ENCODE data around the gene RXRA. TPM values are rescaled to one million over a fixed set of nuclear protein-coding genes. Genes with fewer than 3 reads are reported as not detected.
A peak's percentile ranks its signal among the peaks of the same experiment; 100 is the strongest.

The RXRA gene
- total RNA-seq, 1 donor from 2014 or later: 22.8 TPM

GRCh38 chr9:134391319-134392231 lies 65.3 kb downstream of the RXRA start:
- H3K36me3 Mint-ChIP-seq (ENCODE audit: low read depth): peaks cover 6% of the 10 kb centered on the region
- DNase-seq (ENCODE audit: low spot score): peak; percentile 55
- H3K27me3 Mint-ChIP-seq (ENCODE audit: low read depth): peaks cover 7% of the 10 kb centered on the region
- peaks cover 44% of the 10 kb centered on the region for H3K4me1 Mint-ChIP-seq (ENCODE audit: low read depth)
- intact Hi-C loops (cut with micrococcal nuclease): loop anchor here (2.0 to 10.0 kb wide), 5 partner anchors 15 to 324 kb away; partner anchors contain the start of genes BRD3, RNU6ATAC and RXRA
- H3K27ac Mint-ChIP-seq: peak overlapping the region; percentile 92
- H3K4me3 Mint-ChIP-seq (ENCODE audit: low read depth): peak overlapping the region; percentile 78
- H3K9me3 Mint-ChIP-seq: peaks cover 5% of the 10 kb centered on the region

GRCh38 chr9:134392900-134393299 lies 66.6 kb downstream of the RXRA start:
- Mint-ChIP-seq H3K4me1 (ENCODE audit: low read depth) (peaks cover 54% of the 10 kb centered on the region), H3K27me3 (ENCODE audit: low read depth) (peaks cover 7% of the 10 kb centered on the region), H3K36me3 (ENCODE audit: low read depth) (peaks cover 9% of the 10 kb centered on the region), H3K4me3 (ENCODE audit: low read depth) (peak overlapping the region; percentile 69), H3K9me3 (peaks cover 5% of the 10 kb centered on the region), H3K27ac (no peak overlapping the region)
- intact Hi-C loops (cut with micrococcal nuclease): loop anchor here (5.0 to 10.0 kb wide), 3 partner anchors 49 to 326 kb away; partner anchors contain the start of genes BRD3 and RXRA
- DNase-seq (ENCODE audit: low spot score): no peak

- no peaks in the 10 kb centered on the region for H3K27me3 Mint-ChIP-seq (ENCODE audit: low read depth)
- H3K36me3 Mint-ChIP-seq (ENCODE audit: low read depth): peaks cover 9% of the 10 kb centered on the region
- H3K9me3 Mint-ChIP-seq: peaks cover 5% of the 10 kb centered on the region
- DNase-seq (ENCODE audit: low spot score): no peak
- H3K27ac Mint-ChIP-seq: no peak overlapping the region
- peaks cover 51% of the 10 kb centered on the region for H3K4me1 Mint-ChIP-seq (ENCODE audit: low read depth)
- intact Hi-C loops (cut with micrococcal nuclease): loop anchor here (5.0 to 10.0 kb wide), 3 partner anchors 49 to 326 kb away; partner anchors contain the start of genes BRD3 and RXRA
- peak overlapping the region; percentile 47 for H3K4me3 Mint-ChIP-seq (ENCODE audit: low read depth)
These were observed 67.5 kb downstream of the RXRA start for GRCh38 chr9:134393582-134394280.

GRCh38 chr9:134395002-134395517 lies 68.8 kb downstream of the RXRA start:
- peaks cover 51% of the 10 kb centered on the region for H3K4me1 Mint-ChIP-seq (ENCODE audit: low read depth)
- H3K4me3 Mint-ChIP-seq (ENCODE audit: low read depth): no peak overlapping the region
- no peak overlapping the region for H3K27ac Mint-ChIP-seq

GRCh38 chr9:134395737-134396257 lies 69.5 kb downstream of the RXRA start:
- intact Hi-C loops (cut with micrococcal nuclease): loop anchor here (10.0 kb wide), 1 partner anchor 71 kb away; the partner anchor contains the start of gene RXRA
- Mint-ChIP-seq H3K36me3 (ENCODE audit: low read depth) (peaks cover 18% of the 10 kb centered on the region), H3K27me3 (ENCODE audit: low read depth) (no peaks in the 10 kb centered on the region), H3K4me1 (ENCODE audit: low read depth) (peaks cover 45% of the 10 kb centered on the region), H3K4me3 (ENCODE audit: low read depth) (peak overlapping the region; percentile 70), H3K9me3 (peaks cover 9% of the 10 kb centered on the region), H3K27ac (peak overlapping the region; percentile 72)
- DNase-seq (ENCODE audit: low spot score): no peak

More at GRCh38 chr9:134395002-134395517, 68.8 kb downstream of the RXRA start:
- no peak for DNase-seq (ENCODE audit: low spot score)
- intact Hi-C loops (cut with micrococcal nuclease): loop anchor here (10.0 kb wide), 1 partner anchor 70 kb away; the partner anchor contains the start of gene RXRA
- Mint-ChIP-seq H3K36me3 (ENCODE audit: low read depth) (peaks cover 18% of the 10 kb centered on the region), H3K9me3 (peaks cover 9% of the 10 kb centered on the region), H3K27me3 (ENCODE audit: low read depth) (no peaks in the 10 kb centered on the region)

GRCh38 chr9:134396258-134396742 lies 70.0 kb downstream of the RXRA start:
- DNase-seq (ENCODE audit: low spot score): peak; percentile 33
- H3K27me3 Mint-ChIP-seq (ENCODE audit: low read depth): no peaks in the 10 kb centered on the region
- H3K27ac Mint-ChIP-seq: peak overlapping the region; percentile 72
- H3K36me3 Mint-ChIP-seq (ENCODE audit: low read depth): peaks cover 18% of the 10 kb centered on the region
- H3K4me1 Mint-ChIP-seq (ENCODE audit: low read depth): peaks cover 42% of the 10 kb centered on the region
- intact Hi-C loops (cut with micrococcal nuclease): loop anchor here (10.0 kb wide), 1 partner anchor 71 kb away; the partner anchor contains the start of gene RXRA
- peak overlapping the region; percentile 70 for H3K4me3 Mint-ChIP-seq (ENCODE audit: low read depth)
- peaks cover 9% of the 10 kb centered on the region for H3K9me3 Mint-ChIP-seq

GRCh38 chr9:134396825-134397224 lies 70.6 kb downstream of the RXRA start:
- peaks cover 18% of the 10 kb centered on the region for H3K36me3 Mint-ChIP-seq (ENCODE audit: low read depth)
- H3K27ac Mint-ChIP-seq: peak overlapping the region; percentile 72
- peak overlapping the region; percentile 70 for H3K4me3 Mint-ChIP-seq (ENCODE audit: low read depth)
- peaks cover 9% of the 10 kb centered on the region for H3K9me3 Mint-ChIP-seq
- peaks cover 37% of the 10 kb centered on the region for H3K4me1 Mint-ChIP-seq (ENCODE audit: low read depth)
- intact Hi-C loops (cut with micrococcal nuclease): loop anchor here (10.0 kb wide), 1 partner anchor 72 kb away; the partner anchor contains the start of gene RXRA
- no peak for DNase-seq (ENCODE audit: low spot score)
- H3K27me3 Mint-ChIP-seq (ENCODE audit: low read depth): no peaks in the 10 kb centered on the region

- intact Hi-C loops (cut with micrococcal nuclease): loop anchor here (10.0 kb wide), 1 partner anchor 74 kb away; the partner anchor contains the start of gene RXRA
- Mint-ChIP-seq H3K9me3 (peaks cover 8% of the 10 kb centered on the region), H3K4me3 (ENCODE audit: low read depth) (peak overlapping the region; percentile 17), H3K4me1 (ENCODE audit: low read depth) (peaks cover 32% of the 10 kb centered on the region), H3K27ac (no peak overlapping the region), H3K36me3 (ENCODE audit: low read depth) (peaks cover 21% of the 10 kb centered on the region), H3K27me3 (ENCODE audit: low read depth) (no peaks in the 10 kb centered on the region)
- no peak for DNase-seq (ENCODE audit: low spot score)
These were observed 72.5 kb downstream of the RXRA start for GRCh38 chr9:134398756-134399155.

GRCh38 chr9:134399435-134400056 lies 73.3 kb downstream of the RXRA start:
- intact Hi-C loops (cut with micrococcal nuclease): loop anchor here (10.0 kb wide), 1 partner anchor 75 kb away; the partner anchor contains the start of gene RXRA
- H3K27me3 Mint-ChIP-seq (ENCODE audit: low read depth): peaks cover 1% of the 10 kb centered on the region
- no peak for DNase-seq (ENCODE audit: low spot score)
- no peak overlapping the region for H3K27ac Mint-ChIP-seq
- peaks cover 18% of the 10 kb centered on the region for H3K36me3 Mint-ChIP-seq (ENCODE audit: low read depth)
- H3K9me3 Mint-ChIP-seq: peaks cover 3% of the 10 kb centered on the region
- no peak overlapping the region for H3K4me3 Mint-ChIP-seq (ENCODE audit: low read depth)
- peaks cover 36% of the 10 kb centered on the region for H3K4me1 Mint-ChIP-seq (ENCODE audit: low read depth)

GRCh38 chr9:134400283-134400682 lies 74.0 kb downstream of the RXRA start:
- Mint-ChIP-seq H3K27me3 (ENCODE audit: low read depth) (peaks cover 1% of the 10 kb centered on the region), H3K4me3 (ENCODE audit: low read depth) (no peak overlapping the region), H3K36me3 (ENCODE audit: low read depth) (peaks cover 18% of the 10 kb centered on the region), H3K9me3 (peaks cover 3% of the 10 kb centered on the region), H3K27ac (no peak overlapping the region), H3K4me1 (ENCODE audit: low read depth) (peaks cover 37% of the 10 kb centered on the region)
- no peak for DNase-seq (ENCODE audit: low spot score)
- intact Hi-C loops (cut with micrococcal nuclease): no loop called here

- peaks cover 18% of the 10 kb centered on the region for H3K36me3 Mint-ChIP-seq (ENCODE audit: low read depth)
- H3K9me3 Mint-ChIP-seq: peaks cover 3% of the 10 kb centered on the region
- peaks cover 32% of the 10 kb centered on the region for H3K4me1 Mint-ChIP-seq (ENCODE audit: low read depth)
- no peak overlapping the region for H3K27ac Mint-ChIP-seq
- intact Hi-C loops (cut with micrococcal nuclease): no loop called here
- peaks cover 1% of the 10 kb centered on the region for H3K27me3 Mint-ChIP-seq (ENCODE audit: low read depth)
- no peak overlapping the region for H3K4me3 Mint-ChIP-seq (ENCODE audit: low read depth)
- no peak for DNase-seq (ENCODE audit: low spot score)
These were observed 75.1 kb downstream of the RXRA start for GRCh38 chr9:134401391-134401790.
